GM12878 (cell line): ENCODE data around the gene SMAD2. TPM values are rescaled to one million over a fixed set of nuclear protein-coding genes. Genes with fewer than 3 reads are reported as not detected.

ENCODE experiments used
- RELB ChIP-seq: fragments of 450-650 bp; IDR thresholded peaks from 2 replicates; pipeline ENCODE4 v1.6.1; 2017; ENCODE audit warnings: low read depth, mild to moderate bottlenecking, moderate library complexity
- STAT1 ChIP-seq: fragments of 450-650 bp; conservative IDR thresholded peaks from 2 replicates; pipeline ENCODE4 v1.6.1; 2014; ENCODE audit warnings: antibody characterized with exemption, mild to moderate bottlenecking
- SUZ12 ChIP-seq: fragments of 200-600 bp; sonication (generic); IDR thresholded peaks from one replicate; pipeline ENCODE4 v1.6.1; 2018; ENCODE audit warnings: antibody characterized with exemption, mild to moderate bottlenecking; ENCODE audit not compliant: unreplicated experiment
- TARDBP ChIP-seq: IDR thresholded peaks from 2 replicates; pipeline ENCODE4 v1.6.1; 2016; ENCODE audit warnings: borderline replicate concordance
- USF2 ChIP-seq: IDR thresholded peaks from 2 replicates; pipeline ENCODE4 v1.6.1; 2011; ENCODE audit warnings: low read depth, low read length, improper control_type of control experiment, borderline replicate concordance
- polyA plus RNA-seq, 11 experiments: library from polyadenylated mRNA; depleted of rRNA in 4 of 11; unstranded in 6 of 11; stranded (reverse) in 5 of 11; fragments of >200 nt; fragmentation: Nextera tagmentation in 4 of 11; fragmentation: Illumina TruSeq in 1 of 11; extraction: Ambion mirVana in 4 of 11; extraction: Trizol in 1 of 11; gene quantifications; 1 replicate in 1 of 11; 2 replicates in 10 of 11; pipeline versions ENCODE4 v1.2.1 to v1.2.3, GENCODE V29; 2011 to 2016; ENCODE audit warnings: inconsistent platforms in 2 of 11, missing spikeins in 2 of 11, low read depth in 1 of 11
- total RNA-seq, 4 experiments: library from RNA; depleted of rRNA in 3 of 4; stranded (reverse); fragments of >200 nt in 3 of 4; fragmentation: Illumina TruSeq in 1 of 4; extraction: Trizol in 1 of 4; gene quantifications; 2 replicates each; pipeline versions ENCODE4 v1.2.1 to v1.2.3, GENCODE V29; 2013 to 2021
- TF ChIP-seq, protein P1 (sequence below): fragments of 450-650 bp; formaldehyde crosslinking; IDR thresholded peaks from 2 replicates; pipeline ENCODE4 v1.5.0; 2022; ENCODE audit warnings: mild to moderate bottlenecking, missing genetic modification characterization
- TF ChIP-seq, protein P2 (sequence below): fragments of 450-650 bp; IDR thresholded peaks from 2 replicates; pipeline ENCODE4 v1.6.1; 2017; ENCODE audit warnings: borderline replicate concordance
- TF ChIP-seq, protein P3 (sequence below): fragments of 450-650 bp; IDR thresholded peaks from 2 replicates; pipeline ENCODE4 v1.6.1; 2016; ENCODE audit warnings: mild to moderate bottlenecking
- TF ChIP-seq, protein P4 (sequence below): fragments of 450-650 bp; formaldehyde crosslinking; IDR thresholded peaks from 2 replicates; pipeline ENCODE4 v1.4.0; 2022; ENCODE audit warnings: mild to moderate bottlenecking, moderate library complexity

SMAD2 gene
- total and polyA plus RNA-seq, 10 of the 15 experiments (the other 5 are each of a cell fraction or from before 2014, with no cell fraction given), result 28.8 to 111 (median 65.8) TPM

GRCh38 chr18:47929681-47930198 lies 719 bp downstream of the SMAD2 start (continued):
- TF ChIP-seq, protein P1, sequence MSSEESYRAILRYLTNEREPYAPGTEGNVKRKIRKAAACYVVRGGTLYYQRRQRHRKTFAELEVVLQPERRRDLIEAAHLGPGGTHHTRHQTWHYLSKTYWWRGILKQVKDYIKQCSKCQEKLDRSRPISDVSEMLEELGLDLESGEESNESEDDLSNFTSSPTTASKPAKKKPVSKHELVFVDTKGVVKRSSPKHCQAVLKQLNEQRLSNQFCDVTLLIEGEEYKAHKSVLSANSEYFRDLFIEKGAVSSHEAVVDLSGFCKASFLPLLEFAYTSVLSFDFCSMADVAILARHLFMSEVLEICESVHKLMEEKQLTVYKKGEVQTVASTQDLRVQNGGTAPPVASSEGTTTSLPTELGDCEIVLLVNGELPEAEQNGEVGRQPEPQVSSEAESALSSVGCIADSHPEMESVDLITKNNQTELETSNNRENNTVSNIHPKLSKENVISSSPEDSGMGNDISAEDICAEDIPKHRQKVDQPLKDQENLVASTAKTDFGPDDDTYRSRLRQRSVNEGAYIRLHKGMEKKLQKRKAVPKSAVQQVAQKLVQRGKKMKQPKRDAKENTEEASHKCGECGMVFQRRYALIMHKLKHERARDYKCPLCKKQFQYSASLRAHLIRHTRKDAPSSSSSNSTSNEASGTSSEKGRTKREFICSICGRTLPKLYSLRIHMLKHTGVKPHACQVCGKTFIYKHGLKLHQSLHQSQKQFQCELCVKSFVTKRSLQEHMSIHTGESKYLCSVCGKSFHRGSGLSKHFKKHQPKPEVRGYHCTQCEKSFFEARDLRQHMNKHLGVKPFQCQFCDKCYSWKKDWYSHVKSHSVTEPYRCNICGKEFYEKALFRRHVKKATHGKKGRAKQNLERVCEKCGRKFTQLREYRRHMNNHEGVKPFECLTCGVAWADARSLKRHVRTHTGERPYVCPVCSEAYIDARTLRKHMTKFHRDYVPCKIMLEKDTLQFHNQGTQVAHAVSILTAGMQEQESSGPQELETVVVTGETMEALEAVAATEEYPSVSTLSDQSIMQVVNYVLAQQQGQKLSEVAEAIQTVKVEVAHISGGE (CRISPR knock-in tag), result no peak
- TF ChIP-seq, protein P2, sequence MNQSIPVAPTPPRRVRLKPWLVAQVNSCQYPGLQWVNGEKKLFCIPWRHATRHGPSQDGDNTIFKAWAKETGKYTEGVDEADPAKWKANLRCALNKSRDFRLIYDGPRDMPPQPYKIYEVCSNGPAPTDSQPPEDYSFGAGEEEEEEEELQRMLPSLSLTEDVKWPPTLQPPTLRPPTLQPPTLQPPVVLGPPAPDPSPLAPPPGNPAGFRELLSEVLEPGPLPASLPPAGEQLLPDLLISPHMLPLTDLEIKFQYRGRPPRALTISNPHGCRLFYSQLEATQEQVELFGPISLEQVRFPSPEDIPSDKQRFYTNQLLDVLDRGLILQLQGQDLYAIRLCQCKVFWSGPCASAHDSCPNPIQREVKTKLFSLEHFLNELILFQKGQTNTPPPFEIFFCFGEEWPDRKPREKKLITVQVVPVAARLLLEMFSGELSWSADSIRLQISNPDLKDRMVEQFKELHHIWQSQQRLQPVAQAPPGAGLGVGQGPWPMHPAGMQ, result no peak
- TF ChIP-seq USF2 (no peak), RELB (0 out of 2 replicates have a peak, but pooled peaks have one; percentile 20), SUZ12 (no peak), TARDBP (no peak), STAT1 (no peak)
- TF ChIP-seq, protein P3, sequence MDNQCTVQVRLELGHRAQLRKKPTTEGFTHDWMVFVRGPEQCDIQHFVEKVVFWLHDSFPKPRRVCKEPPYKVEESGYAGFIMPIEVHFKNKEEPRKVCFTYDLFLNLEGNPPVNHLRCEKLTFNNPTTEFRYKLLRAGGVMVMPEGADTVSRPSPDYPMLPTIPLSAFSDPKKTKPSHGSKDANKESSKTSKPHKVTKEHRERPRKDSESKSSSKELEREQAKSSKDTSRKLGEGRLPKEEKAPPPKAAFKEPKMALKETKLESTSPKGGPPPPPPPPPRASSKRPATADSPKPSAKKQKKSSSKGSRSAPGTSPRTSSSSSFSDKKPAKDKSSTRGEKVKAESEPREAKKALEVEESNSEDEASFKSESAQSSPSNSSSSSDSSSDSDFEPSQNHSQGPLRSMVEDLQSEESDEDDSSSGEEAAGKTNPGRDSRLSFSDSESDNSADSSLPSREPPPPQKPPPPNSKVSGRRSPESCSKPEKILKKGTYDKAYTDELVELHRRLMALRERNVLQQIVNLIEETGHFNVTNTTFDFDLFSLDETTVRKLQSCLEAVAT, result peak; percentile 56; the same call in 1 of the 2 replicates
- TF ChIP-seq, protein P4, sequence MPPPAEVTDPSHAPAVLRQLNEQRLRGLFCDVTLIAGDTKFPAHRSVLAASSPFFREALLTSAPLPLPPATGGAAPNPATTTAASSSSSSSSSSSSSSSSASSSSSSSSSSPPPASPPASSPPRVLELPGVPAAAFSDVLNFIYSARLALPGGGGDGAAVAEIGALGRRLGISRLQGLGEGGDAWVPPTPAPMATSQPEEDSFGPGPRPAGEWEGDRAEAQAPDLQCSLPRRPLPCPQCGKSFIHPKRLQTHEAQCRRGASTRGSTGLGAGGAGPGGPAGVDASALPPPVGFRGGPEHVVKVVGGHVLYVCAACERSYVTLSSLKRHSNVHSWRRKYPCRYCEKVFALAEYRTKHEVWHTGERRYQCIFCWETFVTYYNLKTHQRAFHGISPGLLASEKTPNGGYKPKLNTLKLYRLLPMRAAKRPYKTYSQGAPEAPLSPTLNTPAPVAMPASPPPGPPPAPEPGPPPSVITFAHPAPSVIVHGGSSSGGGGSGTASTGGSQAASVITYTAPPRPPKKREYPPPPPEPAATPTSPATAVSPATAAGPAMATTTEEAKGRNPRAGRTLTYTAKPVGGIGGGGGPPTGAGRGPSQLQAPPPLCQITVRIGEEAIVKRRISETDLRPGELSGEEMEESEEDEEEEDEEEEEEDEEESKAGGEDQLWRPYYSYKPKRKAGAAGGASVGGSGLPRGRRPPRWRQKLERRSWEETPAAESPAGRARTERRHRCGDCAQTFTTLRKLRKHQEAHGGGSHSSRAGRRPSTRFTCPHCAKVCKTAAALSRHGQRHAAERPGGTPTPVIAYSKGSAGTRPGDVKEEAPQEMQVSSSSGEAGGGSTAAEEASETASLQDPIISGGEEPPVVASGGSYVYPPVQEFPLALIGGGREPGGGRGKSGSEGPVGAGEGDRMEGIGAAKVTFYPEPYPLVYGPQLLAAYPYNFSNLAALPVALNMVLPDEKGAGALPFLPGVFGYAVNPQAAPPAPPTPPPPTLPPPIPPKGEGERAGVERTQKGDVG (CRISPR knock-in tag), result no peak
- TF ChIP-seq, all 136 proteins: peak for 12
